Left colon (tissue), 2 donors: ENCODE data around the gene NR3C1. TPM values are rescaled to one million over a fixed set of nuclear protein-coding genes. Genes with fewer than 3 reads are reported as not detected.

Experiments used
- ATAC-seq: fragments of 200-7000 bp; cut with Tn5 transposase; one replicate; pipeline ENCODE4 v1.9.1; 2020; ENCODE audit warnings: mild to moderate bottlenecking, moderate library complexity
- DNase-seq, 2 donors: peaks; one replicate each; pipeline ENCODE4 v3.0.0-alpha.2; 2020
- intact Hi-C, 2 donors: fragments of 100-400 bp; cut with DNase I in 1 of 2; cut with micrococcal nuclease in 1 of 2; formaldehyde crosslinking; loops; one replicate each; pipeline versions ENCODE4 v1.11.2 to v1.14.0; 2022; cut with DNase I, micrococcal nuclease
- total RNA-seq, 2 donors: library from RNA; stranded (reverse); fragmentation: NEBNext Ultra II Directional; extraction: Animal tissue kit (Norgen Biotek cat#: 25700); gene quantifications; one replicate each; pipeline ENCODE4 v1.2.1, GENCODE V29; 2021
- donor health status: DM: no; HTN: no; CAD: no.
- donor health status: DM: yes; HTN: yes; CAD: no.

Gene NR3C1
- total RNA-seq, 2 donors from 2014 or later: 19.9 to 26.3 TPM

- ATAC-seq (no peak), DNase-seq (no peak)
- intact Hi-C loops: no loop called here
These were observed 24.7 kb upstream of the NR3C1 start for GRCh38 chr5:143428155-143428554.

- ATAC-seq (no peak), DNase-seq (no peak)
- intact Hi-C loops: no loop called here
These were observed 23.7 kb upstream of the NR3C1 start for GRCh38 chr5:143427122-143427735.

DNA sequence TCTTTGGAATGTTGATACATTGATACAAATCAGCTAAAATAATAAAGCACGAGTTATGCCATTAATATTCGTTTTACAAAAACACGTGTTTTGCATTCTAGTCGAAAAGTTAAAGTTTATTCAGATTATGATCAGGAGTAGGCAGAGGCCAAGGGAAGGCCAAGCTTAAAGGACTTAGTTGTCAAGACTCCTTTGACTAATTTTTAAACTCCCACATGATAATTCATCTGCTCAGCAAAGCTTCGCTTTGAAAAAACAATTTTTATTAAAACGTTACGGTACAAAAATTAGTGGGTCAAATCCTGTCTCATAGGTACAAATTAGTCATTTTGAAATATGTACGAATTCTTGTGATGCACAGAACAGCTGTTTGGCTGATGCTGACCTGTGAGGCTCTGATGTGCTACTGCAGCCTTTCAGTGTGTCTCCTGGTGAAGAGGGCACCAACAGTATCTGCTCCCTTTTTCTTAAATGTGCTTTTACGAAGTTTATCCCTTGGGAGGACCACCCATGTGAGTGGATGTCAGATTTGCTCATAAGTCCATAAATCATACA, 23.0 kb upstream of the NR3C1 start:
- intact Hi-C loops: no loop called here
- ATAC-seq (no peak), DNase-seq (no peak)

DNA sequence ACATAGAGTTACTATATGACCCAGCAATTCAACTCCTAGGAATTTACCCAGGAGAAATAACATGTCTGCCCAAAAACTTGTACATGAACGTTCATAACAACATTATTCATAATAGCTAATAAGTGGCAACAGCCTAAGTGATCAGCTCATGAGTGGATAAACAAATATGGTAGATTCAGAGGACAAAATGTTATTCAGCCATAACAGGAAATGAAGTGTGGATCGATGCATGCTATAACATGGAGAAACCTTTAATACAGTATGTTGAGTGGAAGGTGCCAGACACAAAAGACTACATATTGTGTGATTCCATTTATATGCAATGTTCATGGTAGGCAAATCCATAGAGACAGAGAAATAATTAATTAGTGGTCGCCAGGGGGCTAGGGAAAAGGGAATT, 22.3 kb upstream of the NR3C1 start:
- no peak for ATAC-seq
- intact Hi-C loops: no loop called here

DNA sequence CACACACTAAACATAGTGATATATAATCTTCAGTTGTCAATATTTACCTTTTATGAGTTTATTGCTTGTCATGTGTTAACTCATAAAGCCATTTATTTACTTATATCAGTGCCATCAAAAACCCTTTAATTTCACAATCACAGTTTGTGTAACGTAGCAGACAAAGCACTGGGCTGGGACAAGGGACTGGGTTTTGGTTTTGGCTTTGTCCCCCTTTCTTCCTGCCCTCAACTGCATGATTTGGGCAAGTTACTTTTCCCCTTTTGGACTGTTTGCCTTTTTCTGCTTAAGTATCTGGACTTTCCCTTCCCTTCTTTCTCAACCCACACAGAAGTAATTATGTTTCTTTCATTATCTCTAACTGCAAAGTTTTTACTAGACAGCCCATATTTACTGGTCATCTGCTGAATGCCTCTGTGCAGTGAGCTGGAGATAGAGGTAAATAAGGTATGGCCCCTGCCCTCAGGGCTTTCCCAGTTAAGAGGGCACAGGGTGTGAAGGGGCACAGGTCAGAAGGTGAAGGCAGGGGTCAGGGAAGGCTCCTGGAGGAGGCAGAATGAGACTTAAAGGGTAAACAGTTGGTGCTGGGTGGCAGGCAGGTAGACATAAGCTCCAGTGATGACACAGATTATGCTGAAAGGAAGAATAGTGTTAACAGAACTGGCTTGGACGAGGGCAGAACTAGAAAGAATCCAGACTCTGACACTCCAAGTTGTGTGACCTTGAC, 14.8 kb upstream of the NR3C1 start:
- ATAC-seq (peak; percentile 96), DNase-seq (peak in 1 of 2 donors; percentile 9)
- intact Hi-C loops: loop anchor here in 1 of 2 donors (10.0 kb wide), 1 partner anchor 396 kb away; the partner anchor contains the start of gene HMHB1

More for the DNA sequence above, 22.3 kb upstream of the NR3C1 start:
- DNase-seq: no peak

DNA sequence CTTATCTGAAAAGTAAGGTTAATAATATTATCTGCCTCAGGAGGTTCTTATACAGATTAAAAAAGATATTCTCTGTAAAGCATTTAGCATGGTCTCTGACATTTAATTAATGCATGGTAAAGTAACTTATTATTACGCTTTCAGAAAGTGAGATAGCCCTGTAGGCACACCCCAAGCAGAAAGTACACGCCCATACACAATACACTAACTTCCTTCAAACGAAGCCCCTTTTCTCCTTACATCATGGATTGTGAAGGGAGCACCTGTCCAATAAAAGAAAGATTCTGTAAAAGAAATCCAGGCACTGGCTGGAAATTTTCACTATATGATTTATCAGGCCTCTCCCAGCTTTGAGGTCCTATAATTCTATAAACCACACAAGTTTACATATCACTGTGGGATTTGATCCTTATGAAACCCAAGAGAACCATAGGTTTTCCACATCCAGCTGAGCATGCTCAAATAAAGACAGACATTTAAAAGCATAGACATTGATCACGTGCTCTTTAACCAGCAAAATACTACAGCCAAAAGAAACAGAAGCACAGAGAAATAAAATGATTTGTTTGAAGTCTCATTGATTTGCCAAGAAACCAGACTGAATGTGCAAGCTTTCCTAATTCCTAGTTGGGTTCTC, 14.1 kb upstream of the NR3C1 start:
- peak; percentile 57 for ATAC-seq
- no peak for DNase-seq
- intact Hi-C loops: loop anchor here in 1 of 2 donors (10.0 kb wide), 1 partner anchor 397 kb away; the partner anchor contains the start of gene HMHB1

DNA sequence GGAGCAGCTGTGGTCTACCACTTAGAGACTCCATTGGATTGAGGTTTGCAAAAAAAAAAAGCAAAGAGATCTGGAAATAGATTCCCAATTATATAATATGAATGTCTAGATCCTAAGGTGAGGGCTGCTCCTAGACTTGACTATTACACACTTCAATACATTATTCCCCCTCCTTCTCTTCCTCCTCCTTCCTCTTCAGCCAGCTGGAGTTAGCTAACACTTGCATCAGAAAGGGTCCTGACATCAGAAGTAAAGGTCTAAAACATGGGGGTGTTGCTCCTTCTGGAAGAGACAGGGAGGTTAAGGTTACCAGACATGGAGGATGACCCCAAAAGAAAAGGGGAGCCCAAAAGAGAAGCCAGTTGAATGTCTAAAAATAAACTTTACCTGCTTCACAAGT, 12.9 kb upstream of the NR3C1 start:
- no peak for DNase-seq
- no peak for ATAC-seq
- intact Hi-C loops: loop anchor here in 1 of 2 donors (10.0 kb wide), 1 partner anchor 398 kb away; the partner anchor contains the start of gene HMHB1

DNA sequence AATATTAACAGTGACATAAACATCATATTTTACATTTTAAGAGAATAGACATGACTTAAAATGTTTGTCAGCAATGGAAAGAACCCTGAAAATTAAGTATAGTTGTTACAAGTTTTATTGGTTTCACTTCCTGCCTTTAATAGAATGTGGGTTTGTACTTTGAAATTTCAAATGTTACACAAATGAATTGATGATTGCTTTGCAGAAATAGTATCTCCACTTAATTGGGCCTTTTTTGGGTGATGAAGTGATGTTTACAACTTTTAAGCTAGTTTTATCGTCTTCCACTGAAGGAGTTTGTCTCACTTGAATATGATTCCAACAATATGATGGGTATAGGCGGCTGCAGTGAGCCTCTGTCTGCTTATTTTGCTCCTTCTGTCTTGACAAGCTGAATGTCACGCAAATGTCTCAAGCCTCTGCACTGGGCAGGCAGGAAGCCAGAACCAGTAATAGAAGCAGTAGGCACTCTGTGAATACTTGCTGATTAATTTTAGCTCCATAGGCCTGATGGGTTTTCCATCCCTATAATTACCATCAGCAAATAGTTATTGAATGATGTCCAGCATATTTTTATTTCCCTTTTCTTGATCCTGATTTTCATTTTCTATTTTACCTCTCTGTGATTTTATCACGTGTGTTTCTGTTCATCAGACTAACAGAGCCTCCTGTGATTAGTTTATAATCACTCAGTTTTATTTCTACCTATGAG, 10.6 kb upstream of the NR3C1 start:
- no peak for ATAC-seq
- DNase-seq: no peak
- intact Hi-C loops: loop anchor here in 1 of 2 donors (10.0 kb wide), 1 partner anchor 401 kb away; the partner anchor contains the start of gene HMHB1

DNA sequence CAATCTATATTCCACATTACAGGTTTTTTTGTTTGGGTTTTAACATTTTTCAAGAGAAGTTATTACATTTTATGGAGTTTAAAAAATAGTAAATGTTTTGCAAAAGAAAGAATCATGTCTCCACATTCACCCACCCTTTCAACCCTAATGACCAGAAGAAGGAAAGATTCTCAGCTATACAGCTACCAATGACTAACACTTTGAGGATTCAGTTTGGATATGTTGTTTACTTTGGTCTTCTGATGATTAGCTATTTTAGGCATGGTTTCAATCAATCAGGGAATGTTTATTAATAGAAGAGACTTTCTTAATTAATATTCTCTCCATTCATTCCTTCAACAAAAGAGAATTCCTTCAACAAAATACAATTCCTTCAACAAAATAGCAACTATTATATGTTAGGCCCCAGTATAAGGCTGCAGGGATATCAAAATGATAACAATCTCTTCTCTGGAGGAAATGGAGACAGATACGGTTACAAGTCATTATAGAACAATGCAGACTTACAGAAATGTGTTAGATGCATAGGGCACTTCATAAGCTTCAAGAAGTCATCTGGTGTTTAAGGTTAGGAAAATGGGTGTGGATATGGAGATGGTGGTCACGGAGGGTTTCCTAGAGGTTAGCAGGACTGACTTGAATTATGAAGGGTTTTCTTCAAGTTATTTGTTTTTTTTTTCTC, 9.3 kb upstream of the NR3C1 start:
- intact Hi-C loops: loop anchor here in 1 of 2 donors (10.0 kb wide), 1 partner anchor 402 kb away; the partner anchor contains the start of gene HMHB1
- DNase-seq (no peak), ATAC-seq (no peak)

DNA sequence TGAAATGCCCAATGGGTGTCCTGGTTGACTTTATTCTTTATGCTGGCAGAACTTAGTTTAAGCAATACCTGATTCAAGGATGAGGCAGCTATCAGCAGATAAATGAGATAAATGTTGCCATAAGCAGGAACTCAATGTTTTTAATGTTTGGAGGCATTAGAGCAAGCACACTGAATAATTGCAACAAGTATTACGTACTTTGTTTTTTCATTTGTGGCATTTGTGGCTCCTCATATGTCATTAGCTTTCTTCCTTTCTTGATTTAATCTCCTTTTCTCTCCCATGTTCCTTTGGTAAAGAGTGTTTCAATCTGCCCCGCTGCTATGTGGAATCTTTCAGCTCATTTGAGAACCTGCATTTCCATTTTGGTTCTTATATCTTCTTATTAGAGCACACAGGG, 6.4 kb upstream of the NR3C1 start:
- intact Hi-C loops: loop anchor here in 1 of 2 donors (10.0 kb wide), 2 partner anchors 405 to 485 kb away; partner anchors contain the start of gene HMHB1
- ATAC-seq: no peak
- DNase-seq: no peak

- DNase-seq: no peak
- no peak for ATAC-seq
- intact Hi-C loops: loop anchor here in 1 of 2 donors (10.0 kb wide), 1 partner anchor 482 kb away; no protein-coding TSS in a partner anchor
These were observed 2.9 kb upstream of the NR3C1 start for GRCh38 chr5:143406408-143406807.

DNA sequence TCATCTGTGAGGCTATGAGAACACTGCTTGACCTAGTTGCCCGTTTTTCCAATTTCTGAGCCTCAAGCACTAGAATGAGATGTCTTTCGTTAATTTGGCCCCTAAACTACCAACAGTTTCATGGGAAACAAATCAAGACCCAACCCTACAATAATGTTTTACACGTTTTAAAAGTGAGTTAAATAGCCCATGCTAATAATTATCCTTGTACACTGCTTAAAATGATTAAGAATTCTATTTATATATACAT, 2.3 kb upstream of the NR3C1 start:
- no peak for DNase-seq
- intact Hi-C loops: loop anchor here in 1 of 2 donors (10.0 kb wide), 1 partner anchor 481 kb away; no protein-coding TSS in a partner anchor
- no peak for ATAC-seq

DNA sequence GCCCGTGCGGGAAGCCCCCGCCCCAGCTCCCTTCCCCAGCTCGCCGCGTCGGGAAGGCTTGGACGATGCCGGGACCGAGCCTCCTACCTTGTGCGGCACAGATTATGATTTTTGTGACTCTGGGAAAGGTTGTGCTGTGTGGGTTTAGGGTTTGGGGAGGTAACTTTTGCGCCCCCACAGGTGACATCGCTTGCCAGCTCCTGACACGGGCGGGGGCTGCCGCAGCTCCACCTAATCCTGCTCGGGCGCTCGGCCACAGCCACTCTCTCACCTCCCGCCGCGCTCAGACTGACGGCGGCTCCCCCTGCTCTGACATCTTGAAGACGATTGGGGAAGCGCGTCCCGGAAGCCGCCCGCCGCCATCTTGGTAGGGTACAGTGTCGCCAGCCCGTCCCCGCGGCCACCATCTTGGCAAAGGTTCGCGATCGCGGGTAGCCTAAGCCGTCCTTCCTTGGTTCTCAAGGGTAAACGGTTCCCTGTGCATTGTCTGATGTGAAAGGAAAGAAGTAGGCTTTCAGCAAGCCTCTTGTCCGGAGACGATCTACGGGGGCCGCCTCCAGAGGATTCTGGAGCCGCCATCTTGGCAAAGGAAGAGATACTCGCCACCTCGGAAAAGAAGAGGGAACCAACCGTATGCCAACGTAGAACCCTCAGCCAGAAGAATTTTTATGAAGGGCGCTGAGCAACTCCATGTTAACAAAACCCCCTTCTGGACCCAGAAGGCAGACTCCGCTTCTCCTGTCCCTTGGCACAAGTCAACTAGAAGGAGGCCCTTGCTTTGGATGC, 1.8 kb upstream of the NR3C1 start:
- intact Hi-C loops: loop anchor here in 1 of 2 donors (10.0 kb wide), 1 partner anchor 480 kb away; no protein-coding TSS in a partner anchor
- ATAC-seq: peak; percentile 58
- DNase-seq: peak; percentile 78 to 90

- peak; percentile 75 to 82 for DNase-seq
- intact Hi-C loops: loop anchor here in 1 of 2 donors (10.0 kb wide), 1 partner anchor 480 kb away; no protein-coding TSS in a partner anchor
- peak; percentile 62 for ATAC-seq
These were observed 1.1 kb upstream of the NR3C1 start for GRCh38 chr5:143404416-143405062.

DNA sequence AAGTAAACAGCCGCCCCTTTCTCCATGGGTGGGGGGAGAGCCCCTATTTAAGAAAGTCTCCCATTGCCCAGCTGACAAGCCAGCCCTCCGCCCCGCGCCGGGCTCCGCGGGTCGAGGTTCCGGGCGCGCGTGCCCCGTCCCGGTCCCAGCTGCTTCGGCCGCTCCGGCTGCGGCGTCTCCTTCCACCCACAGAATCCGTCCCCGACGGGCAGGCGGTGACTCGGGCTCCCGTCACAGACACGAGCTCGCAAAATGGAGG, 223 bp downstream of the NR3C1 start:
- peak; percentile 29 for ATAC-seq
- DNase-seq: no peak
- intact Hi-C loops: loop anchor here in 1 of 2 donors (10.0 kb wide), 1 partner anchor 478 kb away; no protein-coding TSS in a partner anchor

DNA sequence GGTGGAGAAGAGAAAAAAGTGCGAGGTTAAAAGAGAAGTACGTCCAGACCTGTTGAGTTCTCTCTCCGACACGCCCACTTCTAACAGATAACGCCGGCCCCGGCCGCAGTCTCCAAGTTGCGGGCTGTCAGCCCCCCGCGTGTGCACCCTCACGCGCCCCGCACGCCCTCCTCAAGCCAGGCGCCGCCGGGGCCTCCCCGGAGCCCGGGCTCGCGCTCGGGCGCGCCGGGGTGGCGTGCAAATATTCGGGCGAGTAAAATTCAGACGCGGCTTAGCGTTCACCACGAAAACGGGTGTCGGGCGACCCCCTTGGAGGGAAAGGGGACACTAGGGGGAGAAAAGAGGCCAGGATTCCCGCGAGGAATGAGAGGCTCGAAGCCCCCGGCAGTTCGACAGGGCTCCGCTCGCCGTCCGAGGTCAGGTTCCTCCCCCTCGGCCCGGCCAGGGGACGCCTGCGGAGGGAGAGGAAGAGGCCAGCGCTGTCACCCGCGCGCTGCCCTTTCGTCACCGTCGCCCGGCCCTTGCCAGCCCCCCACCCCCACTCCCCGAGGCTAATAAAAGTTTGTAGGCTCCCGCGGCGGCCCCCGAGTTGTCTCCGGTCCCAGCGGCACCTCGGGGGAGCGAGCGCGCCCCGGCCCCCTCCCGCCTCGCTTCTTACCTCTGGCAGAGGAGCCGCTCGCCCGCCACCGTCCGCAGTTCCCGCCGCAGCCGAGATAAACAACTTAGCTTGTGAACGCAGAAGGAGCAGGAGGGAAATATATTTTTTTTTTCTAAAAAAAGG, 743 bp downstream of the NR3C1 start:
- DNase-seq (peak; percentile 50 to 78), ATAC-seq (peak; percentile 23)
- intact Hi-C loops: loop anchor here in 1 of 2 donors (10.0 kb wide), 1 partner anchor 478 kb away; no protein-coding TSS in a partner anchor
